Stimulated activated naive B cell treated with anti-CD40 and anti-IgM and Interleukin-4, amounts not matched to agents 10 μg/mL and 1 μg/mL and 100 μg/mL, for 72 hours (primary cell): Measurements from ENCODE around the gene BICD1.

ENCODE experiments used
- ATAC-seq, 2 donors: fragments of 150-1000 bp; cut with Tn5 transposase; replicated peaks; 2 replicates each; pipeline ENCODE4 v1.10.0; 2021; ENCODE audit warnings: moderate library complexity in 1 of 2
- DNase-seq: peaks from one replicate; pipeline ENCODE4 v3.0.0; 2021
- H3K27ac Mint-ChIP-seq: one replicate; pipeline ENCODE4 v1.8.0; 2022; ENCODE audit warnings: mild to moderate bottlenecking, mixed read lengths
- H3K27me3 Mint-ChIP-seq, 2 donors: one replicate each; pipeline ENCODE4 v1.8.0; 2022; ENCODE audit warnings: mixed read lengths in 2 of 2
- H3K36me3 Mint-ChIP-seq, 2 donors: one replicate each; pipeline ENCODE4 v1.8.0; 2022; ENCODE audit warnings: mixed read lengths in 2 of 2, mild to moderate bottlenecking in 1 of 2
- H3K4me1 Mint-ChIP-seq, 2 donors: one replicate each; pipeline ENCODE4 v1.8.0; 2022; ENCODE audit warnings: mixed read lengths in 2 of 2, mild to moderate bottlenecking in 1 of 2
- H3K4me3 Mint-ChIP-seq, 2 donors: one replicate each; pipeline ENCODE4 v1.8.0; 2022; ENCODE audit warnings: mild to moderate bottlenecking in 2 of 2, mixed read lengths in 2 of 2, moderate library complexity in 1 of 2
- H3K9me3 Mint-ChIP-seq, 2 donors: one replicate each; pipeline ENCODE4 v1.8.0; 2022; ENCODE audit warnings: mixed read lengths in 2 of 2, mild to moderate bottlenecking in 1 of 2

Gene BICD1

DNA sequence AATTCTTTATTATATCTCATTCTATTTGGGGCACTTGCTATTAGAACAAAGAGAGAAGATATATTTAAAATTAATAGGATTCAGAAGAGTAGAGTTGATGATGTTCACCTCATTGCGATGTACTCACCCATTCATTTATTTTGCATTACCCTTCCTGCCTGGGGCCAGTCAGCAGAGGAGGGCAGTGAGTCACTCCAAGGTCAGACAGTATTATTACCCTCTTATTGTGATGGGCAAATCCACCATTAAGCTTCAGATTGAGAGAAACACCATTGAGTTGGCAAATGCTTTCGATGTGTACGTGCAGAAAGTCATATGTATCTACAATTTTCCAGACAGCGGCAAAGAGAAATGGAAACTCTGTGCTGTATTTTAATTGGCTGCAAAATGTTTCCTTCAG, 134.2 kb downstream of the BICD1 start:
- H3K4me3 Mint-ChIP-seq = no peak overlapping the region
- H3K36me3 Mint-ChIP-seq = peaks cover 22 to 26% of the 10 kb centered on the region in 2 donors
- H3K27ac Mint-ChIP-seq = no peak overlapping the region
- H3K27me3 Mint-ChIP-seq = no peaks in the 10 kb centered on the region
- DNase-seq (no peak), ATAC-seq (no peak)
- H3K4me1 Mint-ChIP-seq = peaks cover 0 to 2% of the 10 kb centered on the region in 2 donors
- peaks cover 4 to 8% of the 10 kb centered on the region in 2 donors for H3K9me3 Mint-ChIP-seq

DNA sequence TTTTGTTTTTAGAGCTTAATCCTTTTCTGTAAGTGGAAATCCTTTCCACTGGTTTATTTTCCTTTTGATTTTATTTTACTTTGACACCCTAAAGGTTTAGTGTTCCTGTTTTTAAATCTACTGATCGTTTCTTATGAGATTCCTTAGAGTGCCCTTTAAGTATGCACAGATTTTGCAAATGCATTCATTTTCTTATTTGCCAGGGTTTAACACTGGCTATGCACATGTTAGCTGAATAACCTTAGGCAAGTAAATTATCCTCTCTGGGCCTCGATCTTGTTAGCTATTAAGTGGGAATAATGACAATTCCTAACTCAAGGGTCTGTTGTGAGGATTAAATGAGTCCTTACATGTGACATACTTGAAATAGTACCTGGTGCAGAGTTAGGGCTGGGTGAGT, 136.0 kb downstream of the BICD1 start:
- Mint-ChIP-seq H3K4me1 (peaks cover 0 to 2% of the 10 kb centered on the region in 2 donors), H3K4me3 (no peak overlapping the region), H3K36me3 (peaks cover 17 to 20% of the 10 kb centered on the region in 2 donors), H3K27ac (no peak overlapping the region), H3K9me3 (peaks cover 0 to 3% of the 10 kb centered on the region in 2 donors), H3K27me3 (no peaks in the 10 kb centered on the region)
- ATAC-seq (no peak), DNase-seq (no peak)

DNA sequence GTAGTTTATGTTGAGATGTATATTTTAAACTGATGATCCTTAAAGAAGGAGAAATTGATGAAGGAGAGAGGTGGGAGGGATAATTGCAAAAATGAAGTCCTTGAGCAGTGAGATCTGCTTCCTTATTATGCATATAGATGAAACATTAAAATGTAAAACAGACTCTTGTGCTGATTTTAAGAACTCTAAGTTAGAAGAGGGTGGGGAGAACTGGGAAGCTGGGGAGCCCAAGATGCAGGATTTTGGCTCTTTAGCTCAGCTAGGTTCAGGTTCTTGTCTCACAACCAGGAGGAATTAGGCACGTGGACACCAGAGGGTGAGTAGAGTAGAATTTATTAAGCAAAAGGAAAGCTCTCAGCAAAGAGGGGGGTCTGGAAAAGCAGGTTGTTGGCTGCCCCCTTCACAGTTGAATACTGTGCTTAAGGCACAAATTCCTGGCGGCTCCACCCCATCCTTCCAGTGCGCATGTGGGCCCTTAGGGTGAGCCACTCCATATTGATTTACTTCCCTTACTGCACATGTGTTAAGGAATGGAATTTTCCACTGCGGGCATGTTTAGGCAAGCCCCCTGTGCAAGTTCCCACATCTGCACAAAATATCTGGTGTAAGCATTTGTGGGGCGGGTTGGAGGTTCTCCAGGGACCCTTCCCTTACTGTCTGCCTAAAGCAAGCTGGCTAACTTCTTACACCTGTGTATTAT, 141.9 kb downstream of the BICD1 start:
- Mint-ChIP-seq H3K9me3 (peaks cover 4 to 7% of the 10 kb centered on the region in 2 donors), H3K4me1 (peaks cover 10 to 16% of the 10 kb centered on the region in 2 donors), H3K36me3 (peaks cover 7 to 24% of the 10 kb centered on the region in 2 donors), H3K27ac (no peak overlapping the region), H3K4me3 (no peak overlapping the region), H3K27me3 (no peaks in the 10 kb centered on the region)
- ATAC-seq = no peak
- no peak for DNase-seq

DNA sequence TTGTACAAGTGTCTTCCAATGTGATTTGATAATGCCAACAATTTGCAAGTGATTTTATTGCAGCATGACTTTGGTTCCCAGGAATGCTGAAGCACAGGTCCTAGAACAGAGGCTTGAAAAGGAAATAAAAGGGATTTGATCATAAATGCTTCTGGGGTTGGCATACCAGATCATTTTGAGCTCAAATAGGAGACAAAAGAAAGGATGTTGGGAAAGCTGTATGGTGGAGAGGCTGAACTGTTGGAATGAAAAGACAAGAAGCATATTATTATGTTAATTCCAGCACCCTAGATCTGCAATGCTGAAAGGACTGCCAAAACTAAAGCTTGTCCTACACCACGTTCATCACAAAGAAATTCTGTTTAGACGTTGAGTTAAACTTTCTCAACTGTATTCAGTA, 143.1 kb downstream of the BICD1 start:
- DNase-seq (no peak), ATAC-seq (no peak)
- Mint-ChIP-seq H3K36me3 (peaks cover 13 to 35% of the 10 kb centered on the region in 2 donors), H3K27ac (no peak overlapping the region), H3K4me3 (no peak overlapping the region), H3K4me1 (peaks cover 13 to 17% of the 10 kb centered on the region in 2 donors), H3K9me3 (peaks cover 4 to 7% of the 10 kb centered on the region in 2 donors), H3K27me3 (no peaks in the 10 kb centered on the region)

DNA sequence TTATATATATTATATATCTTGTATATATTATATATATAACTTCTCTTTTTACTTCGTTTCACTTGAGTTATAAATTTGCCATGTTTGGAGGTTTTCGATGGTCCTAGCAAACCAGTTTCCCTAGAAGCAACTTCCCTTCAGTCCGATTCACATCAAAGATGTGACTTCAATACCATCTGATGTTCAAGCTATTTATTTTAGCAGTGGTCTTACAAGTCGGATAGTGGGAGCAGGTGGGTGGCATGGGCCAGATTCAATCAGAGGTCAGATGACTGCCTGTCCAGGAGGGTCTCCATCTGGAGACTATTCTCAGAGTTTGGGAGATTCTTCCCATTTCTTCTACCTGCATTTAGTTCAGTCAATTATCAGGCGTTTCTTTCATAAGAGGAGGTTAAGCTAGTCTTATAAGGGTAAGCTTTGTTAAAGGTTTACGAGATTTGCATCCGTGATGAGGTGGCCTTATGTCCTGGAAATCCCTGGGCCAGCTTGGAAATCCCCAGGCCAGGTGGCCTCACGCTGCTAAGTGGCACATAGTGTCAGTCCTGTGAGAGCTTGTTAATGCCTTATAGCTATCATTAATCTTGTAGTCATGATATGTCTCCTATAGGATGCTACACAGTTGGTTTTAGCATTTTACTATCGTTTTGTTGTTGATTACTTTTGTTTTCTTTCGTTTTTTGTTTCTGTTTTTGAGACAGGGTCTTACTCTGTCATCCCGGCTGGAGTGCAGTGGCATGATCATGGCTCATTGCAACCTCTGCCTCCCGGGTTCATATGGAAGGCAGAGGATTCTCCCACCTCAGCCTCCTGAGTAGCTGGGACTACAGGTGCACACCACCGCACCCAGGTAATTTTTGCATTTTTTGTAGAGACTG, 145.8 kb downstream of the BICD1 start:
- Mint-ChIP-seq H3K27me3 (no peaks in the 10 kb centered on the region), H3K4me3 (peak overlapping the region in 1 of 2 donors; percentile 44), H3K36me3 (peaks cover 11 to 41% of the 10 kb centered on the region in 2 donors), H3K27ac (peak overlapping the region; percentile 75), H3K9me3 (peaks cover 4 to 7% of the 10 kb centered on the region in 2 donors), H3K4me1 (peaks cover 14 to 23% of the 10 kb centered on the region in 2 donors)
- DNase-seq (peak; percentile 20), ATAC-seq (peak; percentile 49 to 90)

DNA sequence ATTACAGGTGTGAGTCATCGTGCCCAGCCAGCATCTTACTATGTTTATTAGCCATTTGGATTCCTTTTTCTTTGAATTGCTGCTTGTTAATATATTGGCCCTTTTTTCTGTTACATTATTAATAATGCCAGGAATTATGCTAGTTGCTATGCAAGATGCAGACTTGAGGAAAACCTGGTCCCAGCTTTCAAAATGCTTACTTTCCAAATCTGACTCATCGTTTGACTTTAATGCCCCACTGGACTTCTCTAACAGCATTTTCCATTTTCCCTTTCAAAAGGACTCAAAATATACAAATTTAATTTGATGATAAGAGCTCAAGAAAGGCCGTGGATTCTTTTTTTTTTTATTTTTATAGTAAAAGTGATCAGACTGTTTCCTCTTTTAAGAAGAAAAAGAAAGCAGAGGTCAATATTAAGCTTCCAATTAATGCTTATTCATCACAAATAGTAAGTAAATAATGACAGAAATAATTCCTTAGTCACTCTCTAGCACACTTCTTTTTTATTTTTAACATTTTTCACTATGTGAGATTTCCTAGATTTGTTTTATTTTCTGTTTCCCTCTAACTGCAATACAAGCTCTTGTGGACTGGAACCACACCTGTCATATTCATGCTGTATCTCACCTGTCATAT, 146.6 kb downstream of the BICD1 start:
- Mint-ChIP-seq H3K4me3 (no peak overlapping the region), H3K27ac (no peak overlapping the region)

DNA sequence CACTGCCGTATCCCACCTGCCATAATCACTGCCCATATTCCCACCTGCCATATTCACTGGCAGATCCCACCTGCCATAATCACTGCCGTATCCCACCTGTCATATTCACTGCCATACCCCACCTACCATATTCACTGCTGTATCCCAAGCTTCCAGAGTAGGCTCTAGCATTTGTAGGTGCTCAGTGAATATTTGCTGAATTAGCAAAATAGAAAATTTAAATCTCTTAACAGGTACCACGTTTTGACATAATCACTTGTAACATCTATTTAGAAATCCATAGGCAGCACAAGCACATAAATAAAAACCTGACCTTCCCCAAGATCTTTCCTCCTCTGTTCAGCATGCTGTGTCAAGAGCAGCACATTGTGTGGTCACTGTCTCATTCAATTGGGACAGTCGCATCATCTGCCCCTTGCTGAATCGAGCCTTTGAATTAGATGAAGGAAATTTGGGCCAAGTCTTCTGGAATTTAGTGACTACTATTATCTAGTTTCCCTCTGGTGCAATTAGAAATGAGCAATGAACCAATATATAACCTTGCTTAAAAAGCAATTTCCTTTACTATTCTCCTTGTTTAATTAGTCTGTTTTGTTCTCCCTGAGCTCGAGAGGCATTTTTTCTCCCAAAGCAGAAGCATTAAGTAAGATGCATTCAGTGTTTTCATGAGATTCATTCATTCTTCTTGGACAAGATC, 147.8 kb downstream of the BICD1 start:
- peaks cover 0 to 3% of the 10 kb centered on the region in 2 donors for H3K9me3 Mint-ChIP-seq
- ATAC-seq = no peak
- peaks cover 18 to 24% of the 10 kb centered on the region in 2 donors for H3K4me1 Mint-ChIP-seq
- H3K27me3 Mint-ChIP-seq = no peaks in the 10 kb centered on the region
- H3K27ac Mint-ChIP-seq = no peak overlapping the region
- no peak for DNase-seq
- H3K4me3 Mint-ChIP-seq = no peak overlapping the region
- peaks cover 15 to 40% of the 10 kb centered on the region in 2 donors for H3K36me3 Mint-ChIP-seq

More for the DNA sequence above, 146.6 kb downstream of the BICD1 start:
- Mint-ChIP-seq H3K4me1 (peaks cover 12 to 24% of the 10 kb centered on the region in 2 donors), H3K36me3 (peaks cover 11 to 38% of the 10 kb centered on the region in 2 donors), H3K9me3 (peaks cover 2 to 3% of the 10 kb centered on the region in 2 donors), H3K27me3 (no peaks in the 10 kb centered on the region)
- DNase-seq = no peak
- no peak for ATAC-seq

DNA sequence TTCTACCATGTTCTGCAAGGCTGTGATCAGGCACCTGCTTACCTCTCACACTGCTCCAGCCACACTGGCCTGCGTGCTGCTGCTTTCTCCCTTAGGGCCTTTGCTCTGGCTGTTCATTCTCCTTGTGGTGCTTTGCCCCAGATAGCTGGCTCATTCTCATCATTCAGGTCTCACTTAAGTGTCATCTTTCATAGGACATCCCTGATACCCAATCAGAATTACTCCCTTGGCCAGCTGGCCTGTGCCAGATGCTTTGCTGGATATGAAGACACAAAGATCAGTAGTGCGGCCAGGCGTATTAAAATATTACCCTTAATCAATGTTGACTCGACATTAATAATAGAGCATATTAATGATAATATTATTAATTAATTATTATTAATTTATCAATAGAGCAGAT, 148.9 kb downstream of the BICD1 start:
- H3K27ac Mint-ChIP-seq = no peak overlapping the region

DNA sequence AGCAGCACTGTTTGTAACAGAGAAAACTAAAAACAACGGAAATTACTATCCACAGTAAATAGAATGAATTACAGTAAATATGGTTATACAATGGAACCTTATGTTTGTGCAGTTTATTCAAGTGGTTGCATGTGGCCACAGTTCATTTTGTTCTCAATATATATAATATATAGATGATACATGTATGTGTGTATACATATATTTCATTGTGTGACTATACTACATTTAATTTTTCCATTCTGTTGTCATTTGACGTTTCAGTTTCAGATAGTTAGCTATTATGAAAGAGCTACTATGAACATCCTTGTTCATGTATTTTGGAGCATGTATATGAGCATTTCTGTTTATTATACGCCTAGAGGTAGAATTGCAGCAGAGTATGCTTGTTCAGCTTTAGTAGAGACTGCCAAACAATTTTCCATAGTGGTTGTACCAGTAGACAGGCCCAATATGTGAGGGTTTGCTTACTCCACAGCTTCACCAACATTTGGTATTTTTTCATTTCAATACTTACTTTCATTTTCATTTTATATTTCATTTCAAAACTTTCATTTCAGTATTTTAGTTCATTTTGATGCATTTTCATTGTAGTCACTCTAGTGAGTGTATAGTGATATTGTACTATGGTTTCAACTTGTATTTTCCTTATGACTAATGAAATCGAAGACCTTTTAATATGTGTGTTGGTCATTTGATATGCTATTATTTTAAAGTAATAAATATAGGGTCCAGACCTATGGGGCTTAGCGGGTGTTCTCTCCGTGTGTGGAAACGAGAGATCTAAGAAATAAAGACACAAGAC, 151.2 kb downstream of the BICD1 start:
- Mint-ChIP-seq H3K4me3 (no peak overlapping the region), H3K9me3 (peaks cover 0 to 3% of the 10 kb centered on the region in 2 donors), H3K27me3 (no peaks in the 10 kb centered on the region), H3K27ac (no peak overlapping the region), H3K4me1 (peaks cover 24 to 25% of the 10 kb centered on the region in 2 donors), H3K36me3 (peaks cover 23 to 48% of the 10 kb centered on the region in 2 donors)
- ATAC-seq = peak in 1 of 2 donors; percentile 12
- DNase-seq = no peak

More for the DNA sequence above, 148.9 kb downstream of the BICD1 start:
- H3K27me3 Mint-ChIP-seq = no peaks in the 10 kb centered on the region
- DNase-seq (no peak), ATAC-seq (no peak)
- H3K4me3 Mint-ChIP-seq = no peak overlapping the region
- H3K9me3 Mint-ChIP-seq = peaks cover 0 to 3% of the 10 kb centered on the region in 2 donors
- H3K36me3 Mint-ChIP-seq = peaks cover 18 to 42% of the 10 kb centered on the region in 2 donors
- H3K4me1 Mint-ChIP-seq = peaks cover 18 to 24% of the 10 kb centered on the region in 2 donors

DNA sequence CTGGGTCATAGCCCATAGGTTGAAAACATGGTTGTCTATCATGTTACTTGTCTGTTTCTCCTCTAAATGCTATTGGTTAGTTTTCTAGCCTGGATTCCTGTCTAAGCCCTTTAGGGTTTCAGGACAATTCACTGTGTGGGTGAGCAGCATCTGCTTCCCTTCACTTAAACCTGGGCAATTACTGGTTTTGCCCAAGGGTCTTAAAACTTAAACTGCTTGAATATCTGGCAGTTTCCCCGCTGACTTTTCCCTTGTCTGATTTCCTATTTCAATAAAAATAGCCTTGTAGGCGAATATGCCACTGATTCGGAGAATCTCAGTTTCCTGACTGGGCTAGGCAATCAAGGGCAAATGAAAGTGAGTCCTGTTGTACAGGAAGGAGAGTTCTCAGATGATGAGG, 154.0 kb downstream of the BICD1 start:
- ATAC-seq (no peak), DNase-seq (no peak)
- no peaks in the 10 kb centered on the region for H3K27me3 Mint-ChIP-seq
- H3K27ac Mint-ChIP-seq = no peak overlapping the region
- peaks cover 13 to 25% of the 10 kb centered on the region in 2 donors for H3K36me3 Mint-ChIP-seq
- peaks cover 0 to 3% of the 10 kb centered on the region in 2 donors for H3K9me3 Mint-ChIP-seq
- peaks cover 25 to 27% of the 10 kb centered on the region in 2 donors for H3K4me1 Mint-ChIP-seq
- no peak overlapping the region for H3K4me3 Mint-ChIP-seq

DNA sequence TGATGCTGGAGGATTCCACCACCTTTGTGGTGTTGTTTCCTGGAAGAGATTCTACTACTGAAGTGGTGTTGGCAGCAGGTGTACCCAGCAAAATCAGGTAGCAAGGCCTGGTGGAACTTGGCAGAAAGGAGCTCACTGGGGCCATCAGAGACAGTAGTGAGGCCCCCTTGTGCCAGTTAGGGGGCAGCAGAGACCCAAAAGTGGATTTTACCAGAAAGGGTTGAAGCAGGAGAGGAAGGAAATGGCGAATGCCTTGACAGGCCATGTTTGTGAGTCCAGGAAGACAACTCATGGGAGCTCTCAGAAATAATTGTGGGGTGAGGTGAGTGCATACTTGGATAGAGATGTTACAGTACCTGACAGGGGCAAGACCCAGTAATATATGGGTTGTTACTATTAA, 155.0 kb downstream of the BICD1 start:
- Mint-ChIP-seq H3K9me3 (peaks cover 0 to 3% of the 10 kb centered on the region in 2 donors), H3K4me3 (no peak overlapping the region), H3K36me3 (peaks cover 13 to 22% of the 10 kb centered on the region in 2 donors), H3K4me1 (peaks cover 28 to 34% of the 10 kb centered on the region in 2 donors), H3K27ac (no peak overlapping the region), H3K27me3 (no peaks in the 10 kb centered on the region)
- peak; percentile 2 for DNase-seq
- no peak for ATAC-seq

DNA sequence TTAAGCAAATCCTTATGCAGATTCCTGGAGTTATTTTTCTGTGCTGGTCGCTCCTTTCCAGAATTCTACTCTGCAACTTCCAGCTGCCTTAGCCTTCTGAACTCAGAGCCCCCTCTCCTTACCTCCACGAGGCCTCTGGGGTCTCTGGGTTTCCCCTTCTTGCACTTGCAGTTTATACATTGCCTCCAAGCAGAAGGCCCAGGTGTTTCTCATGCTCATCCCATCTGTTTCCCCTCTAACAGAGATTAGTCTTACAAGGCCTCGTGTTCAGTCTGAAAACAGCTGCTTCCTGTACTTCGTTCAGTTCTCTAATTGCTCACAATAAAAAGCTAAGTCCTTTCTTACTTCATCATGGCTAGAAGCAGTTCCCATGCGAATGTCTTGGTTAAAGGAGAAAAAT, 158.3 kb downstream of the BICD1 start:
- peak overlapping the region; percentile 33 to 35 for H3K4me3 Mint-ChIP-seq
- DNase-seq = peak; percentile 33
- H3K36me3 Mint-ChIP-seq = peaks cover 7 to 15% of the 10 kb centered on the region in 2 donors
- no peaks in the 10 kb centered on the region for H3K9me3 Mint-ChIP-seq
- peak overlapping the region; percentile 87 for H3K27ac Mint-ChIP-seq
- H3K4me1 Mint-ChIP-seq = peaks cover 24 to 32% of the 10 kb centered on the region in 2 donors
- ATAC-seq = peak; percentile 80 to 84
- no peaks in the 10 kb centered on the region for H3K27me3 Mint-ChIP-seq

DNA sequence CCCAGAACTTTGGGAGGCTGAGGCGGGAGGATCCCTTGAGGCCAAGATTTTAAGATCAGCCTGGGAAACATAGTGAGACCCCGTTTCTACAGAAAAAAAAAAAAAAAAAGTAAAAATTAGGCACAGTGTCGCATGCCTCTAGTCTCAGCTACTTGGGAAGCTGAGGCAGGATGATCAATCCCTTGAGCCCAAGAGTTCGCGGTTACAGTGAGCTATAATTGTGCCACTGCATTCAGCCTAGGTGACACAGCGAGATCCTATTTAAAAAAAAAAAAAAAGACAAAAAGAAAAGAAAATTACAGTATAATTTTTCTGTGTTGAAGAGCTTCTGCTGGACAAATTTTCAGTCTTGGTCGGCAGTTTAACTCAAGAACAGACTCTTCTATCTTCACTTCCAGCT, 158.8 kb downstream of the BICD1 start:
- no peaks in the 10 kb centered on the region for H3K9me3 Mint-ChIP-seq
- no peaks in the 10 kb centered on the region for H3K27me3 Mint-ChIP-seq
- ATAC-seq (peak in 1 of 2 donors; percentile 36), DNase-seq (no peak)
- H3K4me1 Mint-ChIP-seq = peaks cover 24 to 34% of the 10 kb centered on the region in 2 donors
- peak overlapping the region; percentile 94 for H3K27ac Mint-ChIP-seq
- H3K36me3 Mint-ChIP-seq = peaks cover 5 to 12% of the 10 kb centered on the region in 2 donors
- H3K4me3 Mint-ChIP-seq = peak overlapping the region; percentile 63 to 72
